Effector CD8-positive, alpha-beta T cell (primary cell): Measurements from ENCODE around the gene RFPL2.
"Not testable (repeated sequence)": the region's sequence is repeated elsewhere in the genome, so short reads cannot be mapped to it uniquely, and the experiment has no call there.

Source experiments
- DNase-seq: peaks from one replicate; lab custom pipeline; 2025; lab: John Stamatoyannopoulos, UW

The RFPL2 gene

DNA sequence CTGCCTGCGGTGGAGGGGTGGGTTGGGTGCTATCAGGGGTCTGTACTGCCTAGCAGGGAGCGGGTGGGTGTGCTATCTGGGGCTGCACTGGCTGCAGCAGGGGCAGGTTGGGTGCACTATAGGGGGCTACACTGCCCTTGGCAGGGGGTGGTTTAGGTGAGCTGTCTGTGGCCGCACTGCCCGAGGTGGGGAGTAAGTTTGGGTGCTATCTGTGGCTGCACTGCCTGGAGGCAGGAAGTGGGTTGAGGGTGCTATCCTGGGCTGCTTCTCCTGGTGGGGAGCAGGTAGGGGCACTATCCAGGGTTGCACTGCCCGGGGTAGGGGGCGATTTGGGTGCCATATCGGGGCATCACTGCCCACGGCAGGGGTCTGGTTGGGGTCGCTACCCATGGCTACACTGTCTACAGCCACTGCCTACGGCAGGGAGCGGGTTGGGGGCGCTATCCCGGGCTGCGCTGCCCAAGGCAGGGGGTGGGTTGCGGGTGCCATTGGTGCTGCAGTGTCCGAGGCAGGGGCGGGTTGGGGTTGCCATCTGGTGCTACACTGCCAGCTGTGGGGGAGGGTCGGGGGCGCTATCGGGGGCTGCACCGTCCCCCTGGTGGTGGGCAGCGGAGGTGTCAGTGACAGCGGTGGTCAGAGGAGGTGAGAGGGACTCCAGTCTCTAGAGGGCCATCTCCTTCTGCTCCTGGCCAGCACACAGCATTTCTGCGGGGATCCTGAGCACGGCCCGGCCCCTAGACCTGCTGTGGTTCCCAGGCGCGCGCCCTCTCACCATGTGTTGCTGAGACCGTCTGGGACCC, 1.3 kb upstream of the RFPL2 start:
- DNase-seq, result no peak

DNA sequence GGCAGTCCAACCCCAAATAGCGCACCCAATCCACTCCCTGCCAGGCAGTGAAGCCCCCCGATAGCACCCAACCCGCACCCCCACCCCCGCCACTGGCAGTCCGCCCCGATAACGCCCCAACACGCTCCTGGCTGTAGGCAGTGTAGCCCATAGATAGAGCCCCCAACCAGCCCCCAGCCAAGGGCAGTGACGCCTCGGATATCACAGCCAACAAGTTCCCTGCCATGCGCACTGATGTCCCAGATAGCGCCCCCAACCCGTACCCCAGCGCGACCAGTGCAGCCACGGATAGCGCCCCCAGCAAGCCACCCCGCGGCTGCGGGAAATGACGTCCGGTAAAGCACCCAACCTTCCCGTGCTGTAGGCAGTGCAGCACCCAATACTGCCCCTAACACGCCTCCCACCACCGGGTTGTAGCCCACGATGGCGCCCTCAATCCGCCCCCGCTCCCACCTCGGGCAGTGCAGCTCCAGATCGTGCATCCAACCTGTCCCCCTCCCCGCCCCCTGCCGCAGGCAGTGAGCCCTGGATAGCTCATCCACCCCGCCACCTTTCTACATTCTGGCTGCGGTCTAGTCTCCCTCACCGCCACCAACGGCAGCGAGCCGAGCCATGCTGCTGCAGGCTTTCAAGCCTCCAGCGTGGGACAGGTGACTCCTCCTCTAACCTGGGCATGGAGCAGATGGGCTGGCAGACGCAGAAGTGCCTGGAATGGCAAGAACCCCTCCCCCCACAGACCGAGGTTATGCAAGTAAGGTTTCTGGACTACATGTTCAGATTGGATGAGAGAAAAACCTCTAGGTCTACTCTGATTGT, 625 bp downstream of the RFPL2 start:
- no peak for DNase-seq

DNA sequence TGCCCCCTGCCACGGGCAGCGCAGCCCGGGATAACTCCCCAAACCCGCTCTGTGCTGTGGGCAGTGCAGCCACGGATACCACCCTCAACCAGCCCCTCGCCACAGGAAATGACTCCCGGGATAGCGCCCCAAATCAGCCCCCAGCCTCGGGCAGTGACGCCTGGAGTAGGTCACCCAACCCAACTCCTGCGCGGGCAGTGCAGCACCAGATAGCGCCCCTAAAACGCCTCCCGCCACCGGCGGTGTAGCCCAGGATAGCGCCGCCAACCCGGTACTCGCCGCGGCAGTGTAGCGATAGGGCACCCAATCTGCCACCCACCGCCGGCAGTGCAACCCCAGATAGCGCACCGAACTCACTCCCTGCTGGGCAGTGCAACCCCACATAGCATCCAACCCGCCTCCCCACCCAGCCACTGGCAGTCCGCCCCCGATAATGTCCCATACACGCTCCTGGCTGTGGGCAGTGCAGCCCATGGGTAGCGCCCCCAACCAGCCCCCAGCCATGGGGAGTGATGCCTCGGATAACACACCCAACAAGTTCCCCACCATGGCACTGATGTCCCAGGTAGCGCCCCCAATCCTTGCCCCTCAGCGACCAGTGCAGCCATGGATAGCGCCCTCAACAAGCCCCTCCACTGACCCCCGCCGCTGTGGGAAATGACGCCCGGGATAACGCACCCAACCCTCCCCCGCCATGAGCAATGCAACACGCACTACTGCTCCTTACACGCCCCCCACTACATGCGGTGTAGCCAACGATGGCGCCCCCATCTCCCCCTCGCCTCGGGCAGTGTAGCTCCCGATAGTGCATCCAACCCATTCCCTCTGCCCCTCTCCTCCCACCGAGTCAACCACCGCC, 1.5 kb downstream of the RFPL2 start:
- DNase-seq, result no peak

DNA sequence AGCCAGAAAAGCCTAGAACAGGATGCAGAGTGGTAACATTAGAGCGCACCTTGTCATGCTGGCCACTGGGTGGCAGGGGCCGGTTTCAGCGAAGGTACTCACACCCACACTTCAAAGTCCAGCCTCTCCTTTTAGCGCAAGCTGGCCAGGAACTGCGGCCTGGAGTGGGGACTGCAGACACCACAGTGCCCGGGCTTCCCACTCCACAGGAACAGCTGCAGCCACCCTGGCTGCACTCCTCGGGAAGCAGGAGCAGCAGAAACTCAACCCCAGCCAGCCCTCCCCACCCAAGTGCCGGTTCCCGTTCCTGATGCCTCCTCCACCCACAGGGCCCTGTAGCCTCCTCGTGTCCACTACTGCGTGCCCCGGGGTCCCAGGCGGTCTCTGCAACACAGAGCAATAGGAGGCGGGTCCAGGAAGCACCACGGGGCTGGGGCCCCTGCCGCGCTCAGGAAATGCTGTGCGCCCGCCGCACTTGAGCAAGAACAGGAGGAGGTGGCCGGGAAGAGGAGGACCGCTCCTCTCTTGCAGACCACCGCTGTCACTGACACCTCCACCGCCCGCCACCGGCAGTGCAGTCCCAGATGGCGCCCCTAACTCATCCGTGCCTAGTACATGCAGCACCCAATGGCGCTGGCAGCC, 2.2 kb downstream of the RFPL2 start:
- no peak for DNase-seq

DNA sequence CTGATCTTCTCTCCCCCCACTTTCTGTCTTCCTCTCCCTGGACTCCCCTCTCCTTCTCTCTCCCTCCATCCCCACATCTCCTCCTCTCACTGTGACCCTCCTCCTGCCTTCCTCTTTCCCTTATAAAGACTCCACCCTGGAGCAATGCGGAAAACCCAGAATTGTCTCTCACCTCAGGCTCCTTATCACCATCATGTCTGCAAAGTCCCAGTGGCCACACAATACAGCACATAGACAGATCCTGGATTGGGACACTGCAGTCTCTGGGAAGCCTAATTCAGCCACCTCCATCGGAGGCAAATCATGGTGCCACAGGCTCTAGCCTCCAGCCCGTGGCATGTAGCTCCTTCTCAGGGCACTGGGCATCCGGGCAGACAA, 2.7 kb downstream of the RFPL2 start:
- DNase-seq, result no peak

DNA sequence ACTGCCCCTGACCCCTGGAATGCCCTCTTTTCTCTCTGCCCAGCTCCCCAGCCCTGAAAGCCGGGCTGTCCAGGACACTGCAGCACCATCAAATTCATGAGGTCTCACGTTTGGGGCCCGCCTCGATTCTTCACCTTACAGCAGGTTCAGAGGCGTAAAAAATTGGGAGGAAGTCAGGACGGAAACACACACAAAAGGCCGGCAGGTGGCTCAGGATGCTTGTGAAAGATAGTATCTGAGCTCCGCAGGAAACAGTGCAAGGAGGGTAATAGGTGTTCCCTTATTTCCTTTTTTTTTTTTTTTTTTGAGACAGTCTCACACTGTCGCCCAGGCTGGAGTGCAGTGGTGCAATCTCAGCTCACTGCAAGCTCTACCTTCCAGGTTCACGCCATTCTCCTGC, 4.1 kb downstream of the RFPL2 start:
- no peak for DNase-seq

DNA sequence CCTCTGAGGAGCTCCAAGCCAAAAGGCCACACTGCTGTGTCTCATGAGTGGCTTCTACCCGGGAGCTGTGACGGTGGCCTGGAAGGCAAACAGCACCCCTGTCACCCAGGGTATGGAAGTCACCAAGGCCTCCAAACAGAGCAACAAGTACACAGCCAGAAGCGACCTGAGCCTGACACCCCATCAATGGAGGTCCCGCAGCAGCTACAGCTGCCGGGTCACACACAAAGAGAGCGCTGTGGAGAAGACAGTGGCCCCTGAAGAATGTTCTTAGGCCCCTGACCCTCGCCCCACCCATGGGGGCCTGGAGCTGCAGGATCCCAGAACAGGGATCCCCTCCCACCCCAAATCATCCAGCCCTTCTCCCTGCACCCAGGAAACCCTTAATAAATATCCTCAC, 4.9 kb downstream of the RFPL2 start:
- DNase-seq, result no peak

DNA sequence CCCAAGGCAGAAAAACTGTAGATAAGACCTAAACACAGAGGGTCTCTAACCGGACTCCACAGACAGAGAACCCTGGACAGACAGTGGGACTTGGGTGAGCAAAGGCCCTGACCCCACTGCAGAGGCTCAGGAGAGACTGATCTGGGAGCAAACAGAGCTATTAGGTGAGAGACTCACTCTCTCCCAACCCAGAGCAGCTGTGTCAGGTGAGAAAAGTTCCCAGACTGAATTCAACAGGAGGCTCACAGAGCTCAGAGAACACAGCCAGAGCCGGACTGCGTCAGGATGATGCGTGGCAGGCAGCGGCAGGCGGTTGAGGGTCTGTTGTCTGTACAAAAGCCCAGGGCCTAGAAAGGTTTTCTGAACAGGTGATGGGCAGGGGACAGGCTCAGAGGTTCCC, 5.5 kb downstream of the RFPL2 start:
- no peak for DNase-seq

DNA sequence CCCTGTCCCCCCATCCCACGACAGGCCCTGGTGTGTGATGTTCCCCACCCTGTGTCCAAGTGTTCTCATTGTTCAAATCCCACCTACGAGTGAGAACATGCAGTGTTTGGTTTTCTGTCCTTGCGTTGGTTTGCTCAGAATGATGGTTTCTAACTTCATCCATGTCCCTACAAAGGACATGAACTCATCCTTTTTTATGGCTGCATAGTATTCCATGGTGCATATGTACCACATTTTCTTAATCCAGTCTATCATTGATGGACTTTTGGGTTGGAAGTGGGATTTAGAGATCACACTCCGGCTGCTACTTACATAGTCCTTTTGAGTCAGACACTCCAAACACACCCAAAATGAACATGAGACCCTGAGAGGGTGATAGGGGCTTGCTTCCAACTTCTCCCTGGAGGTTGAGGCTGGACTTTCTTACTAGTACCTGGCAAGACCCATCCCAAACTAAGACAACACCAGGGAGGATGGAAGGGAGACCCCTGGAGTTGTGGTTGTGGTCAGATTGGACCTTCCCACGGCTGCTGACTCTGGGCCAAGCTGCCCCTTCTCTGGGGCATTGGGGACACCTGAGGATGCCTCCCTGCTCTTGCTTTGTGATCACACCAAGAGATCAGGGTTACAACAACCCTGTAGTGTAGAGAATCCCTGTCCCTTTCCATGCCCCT, 7.2 kb downstream of the RFPL2 start:
- DNase-seq, result not testable (repeated sequence)

DNA sequence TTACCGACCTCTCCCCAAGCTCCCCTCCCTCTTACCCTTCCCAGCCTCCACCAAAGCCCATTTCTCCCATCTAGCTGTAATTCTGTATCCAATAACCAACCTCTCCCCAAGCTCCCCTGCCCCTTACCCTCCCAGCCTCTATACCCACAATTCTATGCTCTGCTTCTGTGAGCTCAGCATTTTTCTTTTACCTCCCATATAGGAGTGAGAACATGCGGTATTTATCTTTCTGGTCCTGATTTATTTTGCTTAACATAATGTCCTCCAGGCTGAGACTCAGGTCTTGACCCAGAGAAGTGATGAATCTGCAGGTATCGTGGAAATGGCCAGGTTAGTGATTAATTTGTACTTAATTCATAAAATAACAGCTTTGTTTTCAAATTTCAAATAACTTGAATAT, 9.0 kb downstream of the RFPL2 start:
- DNase-seq, result not testable (repeated sequence)

DNA sequence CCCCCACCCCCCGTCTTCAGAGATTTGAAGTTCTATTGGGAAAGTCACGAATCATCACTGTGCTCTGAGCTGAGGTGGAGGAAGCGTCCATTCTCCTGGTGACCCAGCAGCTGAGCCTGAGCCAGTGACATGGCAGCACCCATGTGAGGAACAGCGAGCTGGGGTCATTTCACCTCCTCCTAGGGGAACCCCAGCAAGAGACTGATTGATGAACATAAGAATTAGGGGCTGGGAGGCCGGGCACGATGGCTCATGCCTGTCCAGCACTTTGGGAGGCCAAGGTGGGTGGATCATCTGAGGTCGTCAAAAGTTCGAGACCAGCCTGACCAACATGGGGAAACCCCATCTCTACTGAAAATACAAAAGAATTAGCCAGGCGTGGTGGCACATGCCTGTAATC, 11.5 kb downstream of the RFPL2 start:
- DNase-seq, result not testable (repeated sequence)

DNA sequence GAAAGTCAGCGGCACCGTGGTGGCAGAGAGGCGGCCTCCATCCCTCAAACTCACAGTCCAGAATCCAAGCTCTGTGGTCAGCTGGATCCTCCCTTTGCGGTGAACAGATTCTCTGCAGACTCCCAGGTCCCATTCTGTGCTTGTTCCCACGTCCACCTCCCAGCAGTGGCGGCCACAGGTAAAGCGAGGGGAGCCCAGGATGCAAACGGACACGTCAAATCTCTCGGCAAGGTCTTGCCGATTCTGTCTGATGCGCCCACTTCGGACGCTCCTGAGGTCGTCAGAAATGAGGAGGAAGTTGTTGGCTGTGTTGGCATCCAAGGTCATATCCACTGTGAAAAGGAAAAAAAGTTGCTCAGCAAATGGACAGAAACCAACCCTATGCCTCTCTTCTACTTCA, 13.9 kb downstream of the RFPL2 start:
- DNase-seq, result not testable (repeated sequence)

DNA sequence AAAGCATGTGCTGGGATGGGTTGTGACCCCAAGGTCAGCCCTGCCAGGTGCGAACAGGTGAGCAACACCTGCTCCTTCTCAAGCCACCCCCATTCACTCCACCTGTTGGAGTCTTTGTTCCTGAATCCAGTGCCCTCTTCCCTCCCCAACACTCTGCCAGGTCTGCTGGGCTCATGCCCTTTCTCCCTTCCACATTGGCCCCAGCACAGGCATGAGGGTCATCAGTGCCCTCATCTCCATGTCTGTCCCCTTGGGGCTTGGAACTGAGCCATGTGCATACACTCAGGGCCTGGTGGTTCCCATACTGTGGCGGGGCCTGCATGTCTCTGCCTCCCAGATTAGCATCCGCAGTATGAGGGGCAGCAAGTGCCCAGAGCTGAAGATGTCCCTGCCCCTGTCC, 19.1 kb downstream of the RFPL2 start:
- DNase-seq, result no peak

DNA sequence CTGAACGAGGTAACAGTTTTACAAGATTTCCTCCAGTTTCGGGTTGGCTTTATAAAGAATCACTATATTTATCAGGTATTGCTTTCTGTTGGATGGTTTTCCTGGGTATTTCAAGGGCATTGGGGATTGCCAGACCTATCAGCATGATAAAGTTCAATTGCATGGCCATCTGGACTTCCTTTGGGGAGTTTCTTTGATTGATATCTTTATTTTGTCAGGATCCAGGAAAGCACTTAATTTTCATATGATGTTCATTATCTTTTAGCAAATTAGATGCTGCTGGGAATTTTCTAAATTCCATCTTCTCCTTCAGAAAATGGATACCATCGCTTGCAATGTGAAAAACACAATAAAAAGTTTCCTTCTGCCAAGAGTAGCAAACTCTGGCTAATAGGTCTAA, 21.2 kb downstream of the RFPL2 start:
- DNase-seq, result no peak

DNA sequence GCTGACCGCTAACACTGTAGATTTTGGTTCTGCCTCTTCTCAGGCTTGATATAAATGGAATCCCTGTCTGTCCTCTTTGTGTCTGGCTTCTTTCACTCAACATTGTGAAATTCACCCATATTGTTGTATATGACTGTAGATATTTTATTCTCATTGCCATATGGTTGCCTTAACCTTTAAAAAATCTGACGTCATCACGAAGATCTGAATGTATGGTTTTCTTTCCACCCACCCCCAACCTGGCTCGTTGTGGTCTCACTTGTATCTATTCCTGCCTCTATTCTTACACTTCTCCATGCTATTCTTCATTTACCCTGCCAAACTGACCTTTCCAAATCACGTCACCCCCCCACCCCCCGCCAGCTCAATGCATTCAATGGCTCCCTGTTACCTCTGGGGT, 23.8 kb downstream of the RFPL2 start:
- DNase-seq, result no peak

DNA sequence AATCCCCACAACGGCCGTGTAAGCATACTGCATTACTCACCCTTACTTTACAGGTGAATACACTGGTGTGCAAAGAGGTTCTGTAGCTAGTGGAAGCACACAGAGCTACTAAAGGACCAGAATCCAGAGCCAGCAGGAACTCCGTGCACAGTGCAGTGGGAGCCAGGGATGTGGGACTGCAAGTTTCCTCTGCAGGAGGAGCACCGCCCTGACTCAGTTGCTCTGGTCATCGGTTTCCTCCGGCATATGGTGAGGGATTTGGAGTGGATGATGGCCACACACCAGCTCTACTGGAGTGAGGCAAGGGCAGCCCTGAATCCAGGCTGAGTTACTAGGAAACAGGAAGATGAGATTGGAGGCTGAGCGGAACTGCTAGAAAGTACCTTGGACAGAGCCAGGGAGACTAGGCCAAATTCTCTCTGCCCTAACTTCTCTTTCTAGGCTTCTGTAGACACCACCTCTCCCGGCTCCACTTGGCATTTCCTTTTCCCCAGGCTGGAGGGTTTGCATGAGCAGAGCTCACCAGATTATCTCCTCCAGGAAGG, 27.6 kb downstream of the RFPL2 start:
- no peak for DNase-seq

DNA sequence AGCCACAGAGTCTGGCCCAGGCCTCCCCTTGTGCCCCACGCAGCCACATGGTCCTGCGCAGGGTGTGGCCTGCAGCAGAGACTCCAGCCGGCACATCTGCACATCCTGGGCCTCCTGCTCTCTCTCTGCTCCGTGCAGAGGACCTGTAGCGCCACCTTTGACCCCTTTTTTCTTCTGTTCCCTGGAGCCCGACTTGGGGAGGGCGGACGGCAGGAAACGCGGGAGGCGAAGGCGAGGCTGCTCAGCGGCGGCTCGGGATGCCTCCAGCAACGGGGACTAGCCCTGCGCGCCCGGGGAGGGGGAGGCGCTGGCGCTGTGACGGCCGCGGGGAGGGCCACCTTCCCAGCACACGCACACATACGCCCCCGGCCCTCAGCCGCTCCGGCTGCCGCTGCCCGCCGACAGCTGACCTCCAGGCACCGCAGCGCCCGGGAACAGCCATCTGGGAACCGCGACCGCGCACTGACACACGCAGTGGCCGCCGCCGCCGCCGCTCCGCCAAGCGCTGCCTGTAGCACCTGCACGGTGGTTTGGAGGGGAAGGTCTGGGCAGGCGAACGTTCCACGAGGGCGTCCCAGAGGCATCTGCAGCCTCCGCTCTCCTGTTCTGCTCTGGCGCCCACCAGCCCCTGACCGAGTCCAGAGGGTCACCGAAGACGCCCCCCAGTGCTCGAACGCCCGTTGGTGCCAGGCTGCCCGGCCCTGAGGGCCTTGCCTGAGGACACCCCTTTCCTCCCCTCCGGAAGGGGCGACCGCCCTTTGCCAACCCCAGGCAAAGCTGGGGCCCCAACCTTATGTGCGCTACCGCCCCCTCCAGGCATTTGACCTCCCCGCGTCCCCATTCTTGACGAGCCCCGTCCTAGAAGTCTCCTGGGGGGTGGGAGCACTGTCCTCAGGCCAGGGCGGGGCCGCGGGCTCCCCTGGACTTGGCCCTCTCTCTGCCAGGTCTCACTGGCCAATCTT, 28.9 kb downstream of the RFPL2 start:
- DNase-seq, result no peak

DNA sequence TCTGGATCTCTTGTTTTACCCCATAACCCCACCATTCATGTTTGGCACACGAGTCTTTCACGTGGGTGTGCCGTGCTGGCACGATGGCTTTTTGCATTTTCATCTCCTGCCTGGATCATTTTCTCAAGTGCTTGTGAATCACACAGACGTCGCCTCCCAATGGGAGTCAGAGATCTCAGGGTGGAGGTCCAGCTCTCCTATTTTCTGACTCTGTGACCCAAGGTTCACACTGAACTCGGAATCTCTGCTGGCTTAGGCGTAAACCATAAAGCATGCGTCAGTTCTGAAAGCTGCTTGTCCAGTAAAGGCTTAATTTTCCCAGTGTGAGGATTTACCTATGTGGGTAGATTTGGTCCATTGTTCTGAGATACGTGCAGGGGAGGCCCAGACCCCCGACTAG, 29.8 kb downstream of the RFPL2 start:
- DNase-seq, result no peak

DNA sequence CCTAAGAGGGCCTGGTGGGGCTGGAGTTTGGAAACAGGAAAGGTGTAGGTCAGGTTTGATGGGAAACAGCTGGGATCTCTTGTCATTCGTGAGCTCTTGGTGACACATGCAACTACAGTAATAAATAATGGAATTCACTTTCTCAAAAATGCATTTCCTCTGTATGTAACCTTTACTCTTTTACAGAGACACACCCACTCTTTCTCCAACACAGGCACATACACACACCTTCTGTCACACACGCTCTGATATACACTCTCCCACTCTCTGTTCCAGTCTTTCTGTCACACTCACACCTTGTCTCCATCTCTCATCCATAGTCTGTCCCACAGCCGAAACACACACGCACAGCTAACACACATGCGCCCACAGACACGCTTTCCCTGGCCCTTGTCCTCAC, 39.2 kb downstream of the RFPL2 start:
- no peak for DNase-seq
